Activated naive CD8-positive, alpha-beta T cell treated with anti-CD3 and anti-CD28 coated beads, Interleukin-2, amount 50 U/mL, for 24 hours (primary cell): ENCODE measurements around the gene RHBG.

Experiments used
- ATAC-seq: fragments of 150-1000 bp; cut with Tn5 transposase; one replicate; pipeline ENCODE4 v1.10.0; 2021
- DNase-seq: peaks from one replicate; pipeline ENCODE4 v3.0.0; 2021
- H3K27ac Mint-ChIP-seq: one replicate; pipeline ENCODE4 v1.8.0; 2021; ENCODE audit warnings: mild to moderate bottlenecking, mixed read lengths
- H3K27me3 Mint-ChIP-seq: one replicate; pipeline ENCODE4 v1.8.0; 2021; ENCODE audit warnings: mixed read lengths
- H3K36me3 Mint-ChIP-seq: one replicate; pipeline ENCODE4 v1.8.0; 2021; ENCODE audit warnings: low read depth, mixed read lengths
- H3K4me1 Mint-ChIP-seq: one replicate; pipeline ENCODE4 v1.8.0; 2021; ENCODE audit warnings: mixed read lengths
- H3K4me3 Mint-ChIP-seq: one replicate; pipeline ENCODE4 v1.8.0; 2021; ENCODE audit warnings: mild to moderate bottlenecking, moderate library complexity, mixed read lengths
- H3K9me3 Mint-ChIP-seq: one replicate; pipeline ENCODE4 v1.8.0; 2021; ENCODE audit warnings: mixed read lengths

Gene RHBG

GRCh38 chr1:156417401-156418020 is 48.5 kb downstream of the RHBG start:
- peaks cover 70% of the 10 kb centered on the region for H3K27me3 Mint-ChIP-seq
- ATAC-seq (no peak), DNase-seq (no peak)
- peaks cover 30% of the 10 kb centered on the region for H3K4me1 Mint-ChIP-seq
- H3K4me3 Mint-ChIP-seq, result no peak overlapping the region
- no peaks in the 10 kb centered on the region for H3K9me3 Mint-ChIP-seq
- no peak overlapping the region for H3K27ac Mint-ChIP-seq
- no peaks in the 10 kb centered on the region for H3K36me3 Mint-ChIP-seq

GRCh38 chr1:156418416-156419070 is 49.5 kb downstream of the RHBG start:
- no peak for DNase-seq
- no peak overlapping the region for H3K27ac Mint-ChIP-seq
- no peak overlapping the region for H3K4me3 Mint-ChIP-seq
- H3K36me3 Mint-ChIP-seq, result no peaks in the 10 kb centered on the region
- ATAC-seq, result no peak
- peaks cover 32% of the 10 kb centered on the region for H3K4me1 Mint-ChIP-seq
- H3K9me3 Mint-ChIP-seq, result no peaks in the 10 kb centered on the region
- H3K27me3 Mint-ChIP-seq, result peaks cover 76% of the 10 kb centered on the region

GRCh38 chr1:156419854-156420204 is 50.8 kb downstream of the RHBG start:
- Mint-ChIP-seq H3K27me3 (peaks cover 78% of the 10 kb centered on the region), H3K4me1 (peaks cover 32% of the 10 kb centered on the region), H3K4me3 (peak overlapping the region; percentile 80), H3K9me3 (no peaks in the 10 kb centered on the region), H3K27ac (no peak overlapping the region), H3K36me3 (no peaks in the 10 kb centered on the region)
- ATAC-seq (no peak), DNase-seq (peak; percentile 58)

- Mint-ChIP-seq H3K9me3 (no peaks in the 10 kb centered on the region), H3K4me1 (peaks cover 32% of the 10 kb centered on the region), H3K36me3 (no peaks in the 10 kb centered on the region), H3K4me3 (peak overlapping the region; percentile 80), H3K27me3 (peaks cover 84% of the 10 kb centered on the region), H3K27ac (no peak overlapping the region)
- DNase-seq (peak; percentile 42), ATAC-seq (peak; percentile 80)
These were observed 51.4 kb downstream of the RHBG start for GRCh38 chr1:156420205-156421061.

- Mint-ChIP-seq H3K9me3 (no peaks in the 10 kb centered on the region), H3K4me3 (peak overlapping the region; percentile 80), H3K4me1 (peaks cover 32% of the 10 kb centered on the region), H3K36me3 (no peaks in the 10 kb centered on the region), H3K27ac (no peak overlapping the region), H3K27me3 (peaks cover 86% of the 10 kb centered on the region)
- ATAC-seq, result peak; percentile 75
- DNase-seq, result peak; percentile 75
These were observed 52.3 kb downstream of the RHBG start for GRCh38 chr1:156421062-156421938.

- Mint-ChIP-seq H3K9me3 (no peaks in the 10 kb centered on the region), H3K36me3 (no peaks in the 10 kb centered on the region), H3K4me1 (peaks cover 32% of the 10 kb centered on the region), H3K27me3 (peaks cover 89% of the 10 kb centered on the region), H3K4me3 (peak overlapping the region; percentile 58), H3K27ac (no peak overlapping the region)
- no peak for ATAC-seq
- no peak for DNase-seq
These were observed 53.1 kb downstream of the RHBG start for GRCh38 chr1:156421939-156422601.

- DNase-seq (no peak), ATAC-seq (no peak)
- H3K27me3 Mint-ChIP-seq, result peaks cover 89% of the 10 kb centered on the region
- no peak overlapping the region for H3K4me3 Mint-ChIP-seq
- H3K36me3 Mint-ChIP-seq, result no peaks in the 10 kb centered on the region
- no peaks in the 10 kb centered on the region for H3K9me3 Mint-ChIP-seq
- H3K4me1 Mint-ChIP-seq, result peaks cover 31% of the 10 kb centered on the region
- no peak overlapping the region for H3K27ac Mint-ChIP-seq
These were observed 53.6 kb downstream of the RHBG start for GRCh38 chr1:156422602-156423091.

- Mint-ChIP-seq H3K27me3 (peaks cover 92% of the 10 kb centered on the region), H3K36me3 (no peaks in the 10 kb centered on the region), H3K4me1 (peaks cover 28% of the 10 kb centered on the region), H3K9me3 (no peaks in the 10 kb centered on the region), H3K27ac (no peak overlapping the region), H3K4me3 (no peak overlapping the region)
- ATAC-seq (no peak), DNase-seq (no peak)
These were observed 54.7 kb downstream of the RHBG start for GRCh38 chr1:156423422-156424352.

- peaks cover 29% of the 10 kb centered on the region for H3K4me1 Mint-ChIP-seq
- DNase-seq (no peak), ATAC-seq (no peak)
- H3K27ac Mint-ChIP-seq, result no peak overlapping the region
- peaks cover 92% of the 10 kb centered on the region for H3K27me3 Mint-ChIP-seq
- H3K4me3 Mint-ChIP-seq, result no peak overlapping the region
- no peaks in the 10 kb centered on the region for H3K9me3 Mint-ChIP-seq
- H3K36me3 Mint-ChIP-seq, result no peaks in the 10 kb centered on the region
These were observed 55.9 kb downstream of the RHBG start for GRCh38 chr1:156424806-156425432.

- ATAC-seq, result no peak
- H3K27ac Mint-ChIP-seq, result no peak overlapping the region
- H3K9me3 Mint-ChIP-seq, result no peaks in the 10 kb centered on the region
- no peak overlapping the region for H3K4me3 Mint-ChIP-seq
- peaks cover 93% of the 10 kb centered on the region for H3K27me3 Mint-ChIP-seq
- no peak for DNase-seq
- peaks cover 23% of the 10 kb centered on the region for H3K4me1 Mint-ChIP-seq
- H3K36me3 Mint-ChIP-seq, result no peaks in the 10 kb centered on the region
These were observed 56.9 kb downstream of the RHBG start for GRCh38 chr1:156425943-156426342.

- Mint-ChIP-seq H3K4me3 (no peak overlapping the region), H3K4me1 (peaks cover 11% of the 10 kb centered on the region), H3K9me3 (no peaks in the 10 kb centered on the region), H3K27ac (no peak overlapping the region), H3K27me3 (peaks cover 96% of the 10 kb centered on the region), H3K36me3 (no peaks in the 10 kb centered on the region)
- ATAC-seq (no peak), DNase-seq (no peak)
These were observed 58.9 kb downstream of the RHBG start for GRCh38 chr1:156427957-156428356.

- DNase-seq (no peak), ATAC-seq (no peak)
- peaks cover 14% of the 10 kb centered on the region for H3K4me1 Mint-ChIP-seq
- H3K9me3 Mint-ChIP-seq, result no peaks in the 10 kb centered on the region
- no peak overlapping the region for H3K27ac Mint-ChIP-seq
- no peaks in the 10 kb centered on the region for H3K36me3 Mint-ChIP-seq
- H3K27me3 Mint-ChIP-seq, result peaks cover 96% of the 10 kb centered on the region
- H3K4me3 Mint-ChIP-seq, result no peak overlapping the region
These were observed 59.8 kb downstream of the RHBG start for GRCh38 chr1:156428746-156429288.
